Caco-2 (cell line): ENCODE measurements around the gene RTN4RL1. TPM values are rescaled to one million over a fixed set of nuclear protein-coding genes. Genes with fewer than 3 reads are reported as not detected.

Experiments used
- BruUV-seq: library from RNA; stranded (reverse); fragments of 400-500 nt; replicated peaks from 2 replicates; lab custom pipeline; 2021; lab: Mats Ljungman, UMichigan
- CTCF ChIA-PET: fragments of 300-600 bp; sonication (Branson Sonifier 250); formaldehyde crosslinking; loops from one replicate; lab custom pipeline; 2022; ENCODE audit warnings: antibody characterized with exemption; lab: Charles Lee
- POLR2A ChIA-PET: fragments of 300-600 bp; sonication (Branson Sonifier 250); formaldehyde crosslinking; loops from one replicate; lab custom pipeline; 2022; ENCODE audit warnings: antibody characterized with exemption; lab: Charles Lee
- DNase-seq, 2 experiments: peaks; one replicate each; pipeline versions ENCODE4 v3.0.0 to v3.0.0-alpha.2; 2020 to 2022
- H3K27me3 ChIP-seq: replicated peaks from 2 replicates; pipeline ENCODE4 v1.6.0; 2011; ENCODE audit warnings: low read length; ENCODE audit not compliant: control insufficient read depth, insufficient read depth
- H3K36me3 ChIP-seq: 2 replicates; pipeline ENCODE4 v1.5.1; 2011; ENCODE audit warnings: low read length; ENCODE audit not compliant: control insufficient read depth, insufficient read depth
- H3K4me1 ChIP-seq: fragments of 250-450 bp; sonication (Bioruptor Pico); 2 replicates; pipeline ENCODE4 v1.5.1; 2020; ENCODE audit warnings: mild to moderate bottlenecking
- H3K4me3 ChIP-seq: 2 replicates; pipeline ENCODE4 v1.5.1; 2011; ENCODE audit warnings: low read depth, mild to moderate bottlenecking, control low read depth, low read length
- H3K9me3 ChIP-seq: fragments of 250-450 bp; sonication (Bioruptor Pico); 2 replicates; pipeline ENCODE4 v1.5.1; 2020; ENCODE audit warnings: mild to moderate bottlenecking, moderate library complexity
- H3K27ac Mint-ChIP-seq: one replicate; pipeline ENCODE4 v1.8.0; 2022; ENCODE audit warnings: mixed read lengths; ENCODE audit not compliant: unreplicated experiment
- H3K27me3 Mint-ChIP-seq: one replicate; pipeline ENCODE4 v1.8.0; 2022; ENCODE audit warnings: mixed read lengths; ENCODE audit not compliant: insufficient read depth, unreplicated experiment
- H3K36me3 Mint-ChIP-seq: one replicate; pipeline ENCODE4 v1.8.0; 2022; ENCODE audit warnings: mild to moderate bottlenecking, mixed read lengths; ENCODE audit not compliant: insufficient read depth, unreplicated experiment
- H3K4me1 Mint-ChIP-seq: one replicate; pipeline ENCODE4 v1.8.0; 2022; ENCODE audit warnings: low read depth, mixed read lengths; ENCODE audit not compliant: unreplicated experiment
- H3K4me3 Mint-ChIP-seq: one replicate; pipeline ENCODE4 v1.8.0; 2022; ENCODE audit warnings: mild to moderate bottlenecking, moderate library complexity, mixed read lengths; ENCODE audit not compliant: unreplicated experiment
- H3K9me3 Mint-ChIP-seq: one replicate; pipeline ENCODE4 v1.8.0; 2022; ENCODE audit warnings: mixed read lengths; ENCODE audit not compliant: unreplicated experiment
- CTCF ChIP-seq, 2 experiments: fragments of 200-600 bp in 1 of 2; IDR thresholded peaks; 1 replicate in 1 of 2; 2 replicates in 1 of 2; pipeline versions ENCODE4 v1.5.1 to v1.8.0; 2011 to 2022; ENCODE audit warnings: antibody characterized with exemption in 1 of 2, control low read depth in 1 of 2, inconsistent platforms in 1 of 2, low read depth in 1 of 2, low read length in 1 of 2, mild to moderate bottlenecking in 1 of 2, moderate library complexity in 1 of 2; ENCODE audit not compliant: insufficient read depth in 1 of 2, severe bottlenecking in 1 of 2, unreplicated experiment in 1 of 2
- intact Hi-C: fragments of 100-400 bp; cut with micrococcal nuclease; formaldehyde crosslinking; loops from one replicate; pipeline ENCODE4 v1.10.0; 2022; ENCODE audit not compliant: unreplicated experiment
- total RNA-seq: library from RNA; stranded (reverse); gene quantifications from 2 replicates; pipeline ENCODE4 v1.2.3, GENCODE V29; 2022

RTN4RL1 gene
- total RNA-seq, 1 experiment from 2014 or later = 0.54 TPM

GRCh38 chr17:1898872-1899271 lies 126.3 kb downstream of the RTN4RL1 start:
- H3K36me3 Mint-ChIP-seq = peaks cover 38% of the 10 kb centered on the region
- POLR2A ChIA-PET = no interaction called here

GRCh38 chr17:1898332-1898731 lies 126.8 kb downstream of the RTN4RL1 start:
- ChIA-PET CTCF (no interaction called here), POLR2A (no interaction called here)
- peaks cover 7% of the 10 kb centered on the region for H3K4me1 Mint-ChIP-seq
- H3K4me3 Mint-ChIP-seq = no peak overlapping the region
- no peak overlapping the region for H3K27ac Mint-ChIP-seq
- H3K36me3 ChIP-seq = peaks cover 3% of the 10 kb centered on the region
- no peak for DNase-seq
- H3K27me3 Mint-ChIP-seq = no peaks in the 10 kb centered on the region
- H3K9me3 Mint-ChIP-seq = no peaks in the 10 kb centered on the region
- H3K27me3 ChIP-seq = no peaks in the 10 kb centered on the region
- no peak overlapping the region for H3K4me3 ChIP-seq
- H3K36me3 Mint-ChIP-seq = peaks cover 44% of the 10 kb centered on the region
- H3K9me3 ChIP-seq = no peaks in the 10 kb centered on the region
- no TSS peak for BruUV-seq
- no peak for TF ChIP-seq CTCF (IDR thresholded peaks at IDR 0.05; ENCODE audit: insufficient read depth in 1 of 2, low read depth in 1 of 2, low read length in 1 of 2, severe bottlenecking in 1 of 2, unreplicated experiment in 1 of 2)
- intact Hi-C loops = no loop called here
- peaks cover 7% of the 10 kb centered on the region; the same call in 1 of the 2 replicates for H3K4me1 ChIP-seq

More at GRCh38 chr17:1898872-1899271, 126.3 kb downstream of the RTN4RL1 start:
- Histone ChIP-seq H3K4me1 (peaks cover 7% of the 10 kb centered on the region; the same call in 1 of the 2 replicates), H3K9me3 (no peaks in the 10 kb centered on the region), H3K4me3 (no peak overlapping the region), H3K36me3 (peaks cover 3% of the 10 kb centered on the region), H3K27me3 (no peaks in the 10 kb centered on the region)
- Mint-ChIP-seq H3K4me1 (peaks cover 7% of the 10 kb centered on the region), H3K4me3 (no peak overlapping the region), H3K27me3 (no peaks in the 10 kb centered on the region), H3K9me3 (no peaks in the 10 kb centered on the region), H3K27ac (no peak overlapping the region)
- intact Hi-C loops = no loop called here
- BruUV-seq = no TSS peak
- TF ChIP-seq CTCF (IDR thresholded peaks at IDR 0.05; ENCODE audit: insufficient read depth in 1 of 2, low read depth in 1 of 2, low read length in 1 of 2, severe bottlenecking in 1 of 2, unreplicated experiment in 1 of 2) = no peak
- CTCF ChIA-PET = no interaction called here
- DNase-seq = no peak

- no peaks in the 10 kb centered on the region for H3K9me3 ChIP-seq
- Mint-ChIP-seq H3K4me3 (no peak overlapping the region), H3K4me1 (peaks cover 7% of the 10 kb centered on the region), H3K9me3 (no peaks in the 10 kb centered on the region), H3K36me3 (peaks cover 55% of the 10 kb centered on the region), H3K27ac (no peak overlapping the region), H3K27me3 (no peaks in the 10 kb centered on the region)
- no peak for DNase-seq
- H3K4me1 ChIP-seq = peaks cover 7% of the 10 kb centered on the region; the same call in 1 of the 2 replicates
- H3K36me3 ChIP-seq = peaks cover 3% of the 10 kb centered on the region
- intact Hi-C loops = no loop called here
- H3K27me3 ChIP-seq = no peaks in the 10 kb centered on the region
- no TSS peak for BruUV-seq
- ChIA-PET POLR2A (no interaction called here), CTCF (no interaction called here)
- TF ChIP-seq CTCF (IDR thresholded peaks at IDR 0.05; ENCODE audit: insufficient read depth in 1 of 2, low read depth in 1 of 2, low read length in 1 of 2, severe bottlenecking in 1 of 2, unreplicated experiment in 1 of 2) = no peak
- no peak overlapping the region for H3K4me3 ChIP-seq
Observed at GRCh38 chr17:1897105-1897656, 128.0 kb downstream of the RTN4RL1 start.
